ENCODE measurements around the gene PHLDA1.

DNA sequence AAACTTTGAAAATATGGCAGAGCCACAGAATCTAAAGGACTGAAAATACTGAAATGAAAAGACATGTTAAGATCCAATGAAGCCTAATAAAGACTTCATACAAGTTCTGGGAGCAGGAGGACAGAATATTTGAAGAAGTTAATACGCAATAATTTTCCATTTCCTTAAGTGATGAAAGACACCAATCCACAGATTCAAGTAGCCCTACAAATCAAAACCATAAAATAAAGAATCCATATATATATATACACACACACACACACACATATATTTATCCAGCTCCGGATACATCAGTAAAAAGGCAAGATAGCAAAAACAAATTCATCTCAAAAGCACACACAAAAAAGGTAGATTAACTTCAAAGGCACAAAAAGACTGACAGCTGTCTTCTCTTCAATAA, 47.2 kb upstream of the PHLDA1 start:
- no peak for TF ChIP-seq CTCF (IDR thresholded peaks at IDR 0.05; ENCODE audit: low read depth, low read length)
- no peak for TF ChIP-seq MAX (IDR thresholded peaks at IDR 0.05; ENCODE audit: low read depth, low read length)
- TF ChIP-seq POLR2A (IDR thresholded peaks at IDR 0.05; ENCODE audit: extremely low read depth, insufficient read length) = no peak
- no peak for TF ChIP-seq MYC (IDR thresholded peaks at IDR 0.05; ENCODE audit: low read depth, low read length)

Data from NB4 (cell line).